ENCODE results near the gene AP3M1.
A peak's percentile ranks its signal among the peaks of the same experiment; 100 is the strongest.

Gene AP3M1

DNA sequence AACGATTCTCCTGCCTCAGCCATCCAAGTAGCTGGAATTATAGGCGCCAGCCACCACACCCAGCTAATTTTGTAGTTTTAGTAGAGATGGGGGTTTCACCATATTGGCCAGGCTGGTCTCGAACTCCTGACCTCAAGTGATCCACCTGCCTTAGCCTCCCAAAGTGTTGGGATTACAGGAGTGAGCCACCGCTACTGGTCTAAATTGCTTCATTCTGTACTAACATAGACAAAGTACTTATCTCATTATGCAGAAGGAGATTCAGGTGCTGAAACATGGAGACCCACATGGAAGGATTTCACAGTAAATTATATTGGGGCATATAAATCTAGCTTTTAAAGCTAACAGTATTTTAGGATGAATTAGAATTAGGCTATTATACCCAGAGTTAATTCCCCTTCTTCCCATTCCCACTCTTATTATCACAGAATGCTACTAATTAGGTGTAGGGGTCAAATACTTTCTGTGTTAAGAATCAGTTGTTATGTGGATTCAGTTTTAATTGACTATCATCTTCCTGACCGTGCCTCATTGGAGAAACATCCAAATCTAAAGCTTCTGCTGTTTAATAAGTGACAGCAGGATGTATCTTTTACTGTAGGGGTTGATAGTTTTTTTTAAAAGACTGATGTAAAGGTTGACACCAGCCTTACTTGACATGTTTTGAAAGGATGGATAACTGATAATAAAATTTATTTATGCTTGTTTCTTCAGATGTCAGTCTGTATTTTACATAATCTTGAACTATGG, 27.6 kb upstream of the AP3M1 start:
- H3K36me3 ChIP-seq (replicated peaks; ENCODE audit: insufficient read depth, low read length): no peaks in the 10 kb centered on the region
- peaks cover 20% of the 10 kb centered on the region for H3F3A ChIP-seq (ENCODE audit: insufficient read depth, low read length)
- H3K79me2 ChIP-seq (ENCODE audit: low read length): peaks cover 55% of the 10 kb centered on the region
- no peaks in the 10 kb centered on the region for H4K20me1 ChIP-seq (ENCODE audit: insufficient read depth, low read length)
- no peak for DNase-seq
- H3K9me2 ChIP-seq (replicated peaks; ENCODE audit: insufficient read depth, low read length): no peaks in the 10 kb centered on the region
- H3K4me2 ChIP-seq (ENCODE audit: low read depth, low read length): no peak overlapping the region
- no peak overlapping the region for H2AFZ ChIP-seq (ENCODE audit: low read length)
- no peak overlapping the region for H3K9ac ChIP-seq (ENCODE audit: low read length)
- H3K4me3 ChIP-seq (ENCODE audit: low read length): no peak overlapping the region
- TF ChIP-seq EZH2phosphoT487 (IDR thresholded peaks at IDR 0.05; ENCODE audit: low read length): no peak
- no peak for TF ChIP-seq EZH2 (optimal IDR thresholded peaks at IDR 0.05; ENCODE audit: low read depth, low read length)
- no peak overlapping the region for H3K27ac ChIP-seq (ENCODE audit: low read length)
- no peaks in the 10 kb centered on the region for H3K27me3 ChIP-seq (replicated peaks; ENCODE audit: insufficient read depth, low read length)
- no peaks in the 10 kb centered on the region for H3K9me3 ChIP-seq (replicated peaks; ENCODE audit: insufficient read depth, low read length)
- H3K4me1 ChIP-seq (ENCODE audit: low read length): 0 out of 2 replicates have a peak, but pooled peaks cover 5% of the 10 kb centered on the region

DNA sequence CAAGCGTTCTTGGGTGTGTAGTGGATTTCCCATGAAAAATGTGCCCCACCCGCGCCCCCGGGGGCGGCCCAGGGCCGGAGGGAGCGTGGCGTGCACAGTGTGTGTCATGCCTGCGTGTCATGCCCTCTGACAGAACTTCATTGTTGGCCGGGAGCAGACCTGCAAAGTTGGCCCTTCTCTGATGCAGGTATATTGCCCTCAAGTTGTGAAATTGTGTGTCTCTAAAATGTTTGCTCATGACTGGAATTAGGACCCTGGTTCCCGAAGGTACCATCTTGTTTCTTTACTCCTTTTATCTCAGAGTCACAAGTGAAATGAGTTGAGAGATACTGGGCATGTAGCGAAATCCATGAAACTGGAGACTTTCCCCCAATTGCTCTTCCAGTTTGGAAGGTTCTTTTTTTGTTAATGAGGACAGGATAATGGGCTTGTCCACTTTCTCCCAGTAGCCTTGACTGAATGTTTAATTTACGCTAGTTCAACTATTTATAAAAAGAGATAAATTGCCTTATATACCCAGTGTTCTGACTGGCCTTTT, 26.6 kb upstream of the AP3M1 start:
- peak overlapping the region; percentile 94 for H2AFZ ChIP-seq (ENCODE audit: low read length)
- DNase-seq: no peak
- H3K4me3 ChIP-seq (ENCODE audit: low read length): peak overlapping the region; percentile 93
- H3K36me3 ChIP-seq (replicated peaks; ENCODE audit: insufficient read depth, low read length): no peaks in the 10 kb centered on the region
- peak overlapping the region; percentile 87 for H3K9ac ChIP-seq (ENCODE audit: low read length)
- no peaks in the 10 kb centered on the region for H3K9me2 ChIP-seq (replicated peaks; ENCODE audit: insufficient read depth, low read length)
- H3K9me3 ChIP-seq (replicated peaks; ENCODE audit: insufficient read depth, low read length): no peaks in the 10 kb centered on the region
- peaks cover 45% of the 10 kb centered on the region for H3K79me2 ChIP-seq (ENCODE audit: low read length)
- H3K4me1 ChIP-seq (ENCODE audit: low read length): 0 out of 2 replicates have a peak, but pooled peaks cover 5% of the 10 kb centered on the region
- H3K4me2 ChIP-seq (ENCODE audit: low read depth, low read length): peak overlapping the region; percentile 92
- H3F3A ChIP-seq (ENCODE audit: insufficient read depth, low read length): peaks cover 20% of the 10 kb centered on the region
- TF ChIP-seq EZH2 (optimal IDR thresholded peaks at IDR 0.05; ENCODE audit: low read depth, low read length): no peak
- TF ChIP-seq EZH2phosphoT487 (IDR thresholded peaks at IDR 0.05; ENCODE audit: low read length): no peak
- TF ChIP-seq CTCF (IDR thresholded peaks at IDR 0.05; ENCODE audit: low read length): no peak
- no peaks in the 10 kb centered on the region for H4K20me1 ChIP-seq (ENCODE audit: insufficient read depth, low read length)
- peak overlapping the region; percentile 86; the same call in 1 of the 2 replicates for H3K27ac ChIP-seq (ENCODE audit: low read length)
- no peaks in the 10 kb centered on the region for H3K27me3 ChIP-seq (replicated peaks; ENCODE audit: insufficient read depth, low read length)

DNA sequence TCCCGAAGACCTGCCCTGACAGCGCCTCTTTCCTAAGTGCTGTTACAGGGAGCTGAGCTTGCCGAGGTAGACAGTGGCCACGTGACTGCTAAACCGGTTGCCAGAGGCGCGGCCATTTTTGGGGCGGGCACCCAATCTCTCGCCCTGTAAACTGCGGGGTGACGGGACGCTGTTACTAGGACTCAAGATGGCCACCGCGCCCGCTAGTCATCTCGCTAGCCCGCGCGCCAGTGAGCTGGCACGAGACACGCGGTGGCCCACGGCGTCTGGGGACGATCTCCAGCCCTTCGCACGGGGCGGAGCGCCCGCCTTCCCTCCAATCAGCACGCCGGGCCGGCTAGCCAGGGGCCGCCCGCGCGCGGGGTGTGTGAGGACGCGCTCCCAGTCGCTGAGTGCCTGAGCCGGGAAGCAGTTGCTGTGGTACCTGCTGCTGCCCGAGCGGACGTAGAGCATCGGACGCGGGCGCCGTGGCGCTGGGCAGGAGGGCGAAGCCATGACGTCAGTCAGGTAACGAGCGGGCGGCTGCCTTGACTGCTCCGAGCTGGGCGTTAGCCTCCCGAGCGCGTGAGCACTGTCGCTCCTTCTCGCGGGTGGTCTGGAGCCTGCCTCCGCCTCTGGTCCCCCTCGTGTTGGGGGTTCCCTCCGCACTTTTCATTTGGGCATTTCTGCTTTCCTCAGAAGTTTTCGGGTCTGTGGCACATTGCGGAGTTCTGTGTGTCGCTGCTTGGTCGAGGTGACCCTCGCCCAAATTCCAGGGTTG, 25.9 kb upstream of the AP3M1 start:
- no peaks in the 10 kb centered on the region for H3K9me3 ChIP-seq (replicated peaks; ENCODE audit: insufficient read depth, low read length)
- no peaks in the 10 kb centered on the region for H3K36me3 ChIP-seq (replicated peaks; ENCODE audit: insufficient read depth, low read length)
- DNase-seq: peak; percentile 95
- peak overlapping the region; percentile 92 for H3K4me2 ChIP-seq (ENCODE audit: low read depth, low read length)
- H3F3A ChIP-seq (ENCODE audit: insufficient read depth, low read length): peaks cover 20% of the 10 kb centered on the region
- H3K9me2 ChIP-seq (replicated peaks; ENCODE audit: insufficient read depth, low read length): no peaks in the 10 kb centered on the region
- H3K27me3 ChIP-seq (replicated peaks; ENCODE audit: insufficient read depth, low read length): no peaks in the 10 kb centered on the region
- peak overlapping the region; percentile 94 for H2AFZ ChIP-seq (ENCODE audit: low read length)
- H3K27ac ChIP-seq (ENCODE audit: low read length): peak overlapping the region; percentile 86
- H3K4me3 ChIP-seq (ENCODE audit: low read length): peak overlapping the region; percentile 93
- peaks cover 40% of the 10 kb centered on the region for H3K79me2 ChIP-seq (ENCODE audit: low read length)
- no peaks in the 10 kb centered on the region for H4K20me1 ChIP-seq (ENCODE audit: insufficient read depth, low read length)
- no peak for TF ChIP-seq CTCF (IDR thresholded peaks at IDR 0.05; ENCODE audit: low read length)
- TF ChIP-seq EZH2phosphoT487 (IDR thresholded peaks at IDR 0.05; ENCODE audit: low read length): no peak
- TF ChIP-seq EZH2 (optimal IDR thresholded peaks at IDR 0.05; ENCODE audit: low read depth, low read length): no peak
- peak overlapping the region; percentile 87 for H3K9ac ChIP-seq (ENCODE audit: low read length)
- 0 out of 2 replicates have a peak, but pooled peaks cover 5% of the 10 kb centered on the region for H3K4me1 ChIP-seq (ENCODE audit: low read length)

Measured in MM.1S (cell line).